Stimulated activated CD8-positive, alpha-beta memory T cell treated with anti-CD3 and anti-CD28 coated beads, Interleukin-7, amount 100 ng/mL, for 4 hours (primary cell): Measurements from ENCODE around the gene FAM107B.
"Not testable (repeated sequence)": the region's sequence is repeated elsewhere in the genome, so short reads cannot be mapped to it uniquely, and the experiment has no call there.

Experiments
- DNase-seq, 2 donors: peaks; one replicate each; pipeline ENCODE4 v3.0.0-alpha.2; 2020; ENCODE audit warnings: low read depth in 2 of 2

Gene FAM107B

DNA sequence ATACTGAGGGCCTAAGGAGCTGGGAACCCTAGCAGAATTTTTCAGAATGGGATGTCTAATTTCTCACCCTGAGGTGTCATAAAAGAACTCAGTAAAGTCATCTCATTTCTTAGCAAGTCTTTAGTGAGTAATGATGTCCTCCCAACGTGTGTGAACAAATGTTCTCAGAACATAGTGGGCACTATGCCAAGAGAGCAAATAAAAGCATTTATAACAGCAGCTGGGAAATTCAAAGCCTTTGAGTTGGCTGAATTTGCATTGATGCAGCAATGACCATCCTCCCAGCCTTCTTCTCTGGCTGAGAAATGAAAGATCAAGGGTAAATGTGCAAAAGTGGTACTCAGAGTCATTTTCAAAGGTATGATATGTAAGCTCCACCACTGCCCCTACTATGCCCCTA, 109.4 kb downstream of the FAM107B start:
- DNase-seq: no peak

DNA sequence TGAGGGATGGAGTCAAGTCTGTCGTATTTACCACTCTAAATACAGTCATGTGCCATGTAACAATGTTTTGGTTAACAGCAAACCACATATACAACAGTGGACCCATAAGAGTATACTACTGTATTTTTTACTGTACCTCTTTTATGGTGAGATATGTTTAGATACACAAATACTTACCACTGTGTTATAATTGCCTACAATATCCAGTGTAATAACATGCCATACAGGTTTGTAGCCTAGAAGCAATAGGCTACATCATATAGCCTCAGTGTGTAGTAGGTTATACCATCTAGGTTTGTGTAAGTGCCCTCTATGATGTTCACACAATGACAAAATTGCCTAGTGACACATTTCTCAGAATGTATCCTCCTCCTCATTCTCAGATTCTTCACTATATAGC, 110.4 kb downstream of the FAM107B start:
- DNase-seq: no peak

DNA sequence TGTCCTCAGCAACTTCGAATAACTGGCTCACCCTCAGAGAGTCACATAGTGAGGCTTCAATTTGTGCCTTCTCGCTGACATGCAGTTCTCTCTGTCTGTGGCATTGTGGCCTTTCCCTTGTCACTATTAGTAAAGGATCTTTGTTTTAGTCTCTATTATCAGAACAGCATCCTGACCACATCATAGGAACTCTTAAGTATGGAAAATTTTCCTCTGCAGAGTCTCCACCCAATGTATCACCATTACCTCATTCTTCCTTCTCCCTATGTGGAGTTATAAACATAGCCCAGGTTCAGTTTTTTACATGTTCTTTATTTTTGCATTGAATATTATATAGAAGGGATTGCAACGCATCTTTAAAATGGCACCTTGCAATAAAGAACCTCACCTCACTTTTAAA, 112.9 kb downstream of the FAM107B start:
- no peak for DNase-seq

DNA sequence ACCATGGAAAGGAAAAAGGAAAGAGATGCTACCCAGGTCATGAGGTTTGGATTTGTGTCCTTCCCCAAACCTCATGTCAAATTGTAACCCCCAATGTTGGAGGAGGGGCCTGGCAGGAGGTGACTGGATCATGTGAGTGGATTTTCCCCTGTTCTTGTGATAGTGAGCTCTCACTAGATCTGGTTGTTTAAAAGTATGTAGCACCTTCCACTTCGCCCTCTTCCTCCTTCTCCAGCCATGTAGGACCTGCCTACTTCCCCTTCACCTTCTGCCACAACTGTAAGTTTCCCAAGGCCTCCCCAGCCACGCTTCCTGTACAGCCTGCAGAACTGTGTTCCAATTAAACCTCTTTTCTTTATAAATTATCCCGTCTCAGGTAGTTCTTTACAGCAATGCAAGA, 113.9 kb downstream of the FAM107B start:
- DNase-seq: no peak

DNA sequence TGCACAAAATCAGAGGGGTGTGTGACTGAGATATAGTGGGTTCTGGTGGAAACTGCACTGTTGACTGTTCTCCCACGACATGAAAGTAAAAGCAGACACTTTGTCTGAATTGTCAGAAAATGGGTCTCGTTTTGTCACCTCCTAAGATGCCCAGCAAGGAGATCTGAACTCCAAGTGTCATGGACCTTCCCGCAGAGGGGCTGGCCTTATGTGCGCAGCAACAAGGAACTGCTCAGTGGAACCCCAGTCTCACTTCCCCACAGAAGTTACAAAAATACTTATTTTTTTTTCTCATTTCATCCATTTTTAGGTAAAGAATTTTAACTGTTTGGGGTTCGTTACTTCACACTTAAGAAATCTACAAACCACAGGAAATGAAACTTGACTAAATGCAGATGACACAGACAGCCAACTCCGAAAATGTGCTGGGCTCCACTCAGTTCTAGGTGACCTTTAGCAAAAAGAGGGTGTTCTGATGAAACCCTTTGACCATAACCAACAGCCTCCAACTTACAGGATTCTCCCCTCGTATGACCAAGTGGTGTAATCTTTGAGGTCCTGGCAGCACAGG, 115.0 kb downstream of the FAM107B start:
- DNase-seq: peak in 1 of 2 donors; percentile 24

DNA sequence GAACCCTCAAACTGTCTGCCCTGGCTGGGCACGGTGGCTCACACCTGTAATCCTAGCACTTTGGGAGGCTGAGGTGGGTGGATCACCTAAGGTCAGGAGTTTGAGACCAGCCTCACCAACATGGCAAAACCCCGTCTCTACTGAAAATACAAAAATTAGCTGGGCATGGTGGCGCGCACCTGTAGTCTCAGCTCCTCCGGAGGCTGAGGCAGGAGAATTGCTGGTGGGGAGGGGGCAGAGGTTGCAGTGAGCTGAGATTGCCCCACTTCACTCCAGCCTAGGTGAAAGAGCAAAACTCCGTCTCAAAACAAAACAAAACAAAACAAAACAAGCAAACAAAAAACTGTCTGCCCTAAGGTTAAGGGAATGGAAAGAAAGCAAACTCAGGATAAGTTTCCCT, 115.6 kb downstream of the FAM107B start:
- not testable (repeated sequence) for DNase-seq

DNA sequence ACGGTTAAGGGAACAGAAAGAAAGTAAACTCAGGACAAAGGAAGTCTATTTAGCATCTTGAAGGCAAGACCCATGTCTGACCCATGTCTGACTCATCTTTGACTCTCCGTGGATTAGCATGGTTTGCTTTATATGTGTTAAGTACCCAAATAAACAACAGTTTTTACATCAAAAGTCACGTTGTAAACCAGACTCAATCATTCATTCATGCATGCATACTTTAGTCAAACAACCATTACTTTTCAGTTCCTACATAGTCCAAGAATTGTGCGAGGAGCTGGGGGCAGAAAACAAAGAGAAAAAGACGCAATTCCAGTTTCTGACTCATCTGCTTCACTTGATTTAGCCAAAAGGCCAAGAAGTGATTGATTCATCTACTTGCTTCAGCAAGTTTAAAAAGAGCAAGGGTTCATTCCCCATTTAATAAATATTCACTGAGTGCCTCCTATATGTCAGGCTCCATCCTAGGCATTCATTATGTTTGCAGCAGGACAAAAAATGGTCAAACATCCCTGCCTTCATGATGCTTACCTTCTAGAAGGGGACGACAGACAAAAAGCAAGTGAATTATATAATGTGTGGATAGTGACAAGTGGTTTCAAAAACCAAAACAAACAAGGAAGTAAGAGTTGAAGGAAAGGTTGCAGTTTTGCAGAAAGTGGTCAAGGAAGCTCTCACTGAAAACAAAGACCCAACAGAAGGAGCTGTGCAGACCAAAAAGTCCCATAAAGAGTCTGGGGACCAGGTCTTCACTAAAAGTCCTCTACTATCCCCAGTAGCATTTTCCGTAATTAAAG, 116.2 kb downstream of the FAM107B start:
- DNase-seq: no peak

DNA sequence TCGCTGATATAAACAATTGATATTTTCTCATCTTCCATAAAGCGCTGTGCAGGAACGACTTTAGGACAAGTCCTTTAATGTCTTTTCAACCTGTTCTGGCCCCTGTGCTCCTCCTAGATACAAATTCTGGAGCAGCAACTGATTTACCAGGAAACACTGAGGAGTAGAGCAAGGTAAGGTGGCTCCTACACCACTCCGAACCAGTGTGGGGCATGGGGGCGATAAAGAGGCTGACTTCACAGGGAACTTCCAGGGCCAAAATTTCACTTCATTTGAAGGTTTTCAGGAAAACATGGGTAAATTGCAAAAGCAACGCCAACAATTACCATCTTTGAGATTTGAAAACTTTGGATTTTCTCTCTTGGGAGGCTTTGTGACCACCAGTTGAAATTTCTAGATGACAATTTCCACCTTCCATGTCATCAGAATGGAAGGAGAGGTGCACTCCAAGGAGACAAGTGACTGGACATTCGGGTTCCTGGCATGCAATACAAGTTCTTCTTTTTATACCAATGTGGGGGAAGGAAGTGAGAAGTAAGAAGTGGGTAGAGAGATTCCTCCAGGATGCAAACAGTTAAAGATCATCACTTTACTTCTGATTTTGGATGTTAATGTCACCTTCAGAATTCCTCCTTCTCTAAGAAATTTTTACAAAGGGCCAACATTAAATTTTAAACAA, 118.5 kb downstream of the FAM107B start:
- no peak for DNase-seq

DNA sequence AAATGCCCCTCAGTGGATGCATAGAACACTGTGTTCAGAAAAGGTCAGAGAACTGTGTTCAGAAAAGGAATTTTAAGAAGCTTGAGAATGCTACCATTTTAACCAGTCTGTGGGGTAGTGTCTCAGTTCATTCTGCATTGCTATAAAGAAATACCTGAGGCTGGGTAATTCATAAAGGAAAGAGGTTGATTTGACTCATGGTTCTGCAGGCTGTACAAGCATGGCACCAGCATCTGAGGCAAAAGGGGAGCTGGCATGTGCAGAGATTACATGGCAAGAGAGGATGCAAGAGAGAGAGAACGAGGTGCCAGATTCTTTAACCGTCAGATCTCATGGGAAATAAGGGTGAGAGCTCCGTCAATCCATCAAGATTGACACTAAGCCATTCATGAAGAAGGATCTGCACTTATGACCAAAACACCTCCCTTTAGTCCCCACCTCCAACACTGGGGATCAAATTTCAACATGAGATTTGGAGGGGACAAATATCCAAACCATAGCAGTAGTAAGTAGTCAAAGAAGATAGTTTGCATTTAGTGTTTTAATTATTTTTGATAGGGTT, 119.8 kb downstream of the FAM107B start:
- no peak for DNase-seq

DNA sequence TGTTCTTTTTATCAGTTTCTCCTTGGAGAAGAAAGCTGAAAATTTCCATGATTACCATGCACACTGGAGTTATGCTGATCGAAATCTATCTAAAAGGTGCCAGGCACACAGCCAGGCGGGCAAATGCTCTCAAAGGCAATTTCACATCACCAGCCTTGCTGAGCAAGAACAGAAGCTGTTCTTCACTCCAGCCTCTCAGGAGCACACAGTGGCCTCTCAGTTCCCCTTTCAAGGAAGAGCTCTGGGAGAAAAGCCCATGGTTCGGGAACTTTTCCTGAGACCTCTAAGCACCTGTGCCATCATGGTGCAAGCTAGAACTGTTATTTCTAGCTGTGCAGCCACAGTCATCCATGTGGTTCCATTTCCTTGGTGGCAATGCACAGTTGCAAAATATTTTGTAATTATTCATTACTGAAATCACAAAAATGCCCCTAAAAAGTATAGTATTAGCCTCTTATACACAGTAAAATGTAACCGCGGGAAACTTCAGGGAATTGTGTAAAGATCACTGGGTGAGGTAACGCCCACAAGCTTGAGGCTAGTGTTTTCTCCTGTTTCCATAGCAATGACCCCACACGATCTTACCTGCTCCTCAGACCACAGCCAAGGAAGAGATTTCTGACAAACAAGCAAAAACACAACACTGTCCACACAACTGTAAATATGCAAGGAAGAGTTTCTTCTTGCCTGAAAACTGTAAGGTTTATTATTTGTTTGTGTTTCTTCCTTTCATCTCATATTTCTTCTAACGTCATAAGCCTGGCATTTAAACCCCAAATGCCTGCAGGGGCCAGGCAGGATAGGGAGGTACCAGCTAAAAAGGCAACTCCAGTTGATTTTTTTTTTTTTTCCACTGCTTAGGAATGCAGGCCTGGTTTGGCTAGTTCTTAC, 121.2 kb downstream of the FAM107B start:
- no peak for DNase-seq

DNA sequence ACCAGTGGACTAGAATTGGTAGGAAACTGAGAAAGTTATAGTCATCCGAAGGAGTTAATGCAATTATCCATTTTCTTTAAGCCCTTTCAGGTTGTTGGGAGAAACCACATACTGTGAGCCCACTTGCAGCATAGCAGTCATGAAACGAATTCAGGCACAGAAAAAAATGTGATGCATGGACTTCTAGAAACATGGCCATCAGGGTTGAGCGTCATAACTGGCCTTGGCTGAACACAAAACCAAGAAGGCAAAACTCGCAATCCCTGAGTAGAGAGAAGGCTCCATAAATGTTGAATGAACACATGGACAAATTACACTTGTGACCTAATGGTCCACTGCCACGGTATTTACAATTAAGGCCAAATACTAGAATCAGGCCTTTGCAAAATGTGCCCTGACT, 121.9 kb downstream of the FAM107B start:
- DNase-seq: no peak

DNA sequence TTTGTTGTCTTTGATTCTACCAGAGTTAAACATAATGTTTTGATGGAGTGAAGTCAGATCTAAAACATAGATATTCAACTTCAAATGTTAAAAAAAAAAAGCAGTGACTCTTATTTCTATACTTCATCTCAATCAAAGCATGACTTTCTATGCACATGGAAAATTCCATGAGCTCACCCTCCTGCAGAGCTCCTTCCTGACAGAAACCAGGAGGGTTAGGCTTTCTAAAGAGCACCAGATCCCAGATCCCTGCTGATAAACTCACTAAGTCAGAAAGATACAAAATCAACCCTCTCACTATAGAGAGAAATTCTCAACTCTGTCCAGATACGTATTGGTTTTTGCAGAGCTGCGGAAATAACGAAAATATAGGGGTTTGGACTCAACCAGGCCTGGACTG, 122.6 kb downstream of the FAM107B start:
- DNase-seq: no peak

DNA sequence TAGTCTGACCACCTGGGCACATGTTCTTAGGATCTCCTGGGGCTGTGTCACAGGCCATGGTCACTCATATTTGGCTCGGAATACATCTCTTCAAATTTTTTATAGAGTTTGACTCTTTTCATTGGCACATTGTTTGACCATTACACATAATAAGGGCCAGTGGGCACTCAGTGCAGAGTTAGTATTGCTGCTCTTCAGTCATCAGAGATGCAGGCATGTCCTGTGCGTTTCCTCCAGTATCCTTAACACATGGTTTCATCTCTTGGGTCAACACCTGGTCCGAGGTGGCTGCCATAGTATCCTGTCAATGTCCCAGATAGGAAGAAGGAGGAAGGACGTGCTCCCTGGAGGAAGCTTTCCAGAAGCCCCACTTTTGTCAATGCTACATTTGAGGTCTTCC, 125.0 kb downstream of the FAM107B start:
- DNase-seq: no peak

DNA sequence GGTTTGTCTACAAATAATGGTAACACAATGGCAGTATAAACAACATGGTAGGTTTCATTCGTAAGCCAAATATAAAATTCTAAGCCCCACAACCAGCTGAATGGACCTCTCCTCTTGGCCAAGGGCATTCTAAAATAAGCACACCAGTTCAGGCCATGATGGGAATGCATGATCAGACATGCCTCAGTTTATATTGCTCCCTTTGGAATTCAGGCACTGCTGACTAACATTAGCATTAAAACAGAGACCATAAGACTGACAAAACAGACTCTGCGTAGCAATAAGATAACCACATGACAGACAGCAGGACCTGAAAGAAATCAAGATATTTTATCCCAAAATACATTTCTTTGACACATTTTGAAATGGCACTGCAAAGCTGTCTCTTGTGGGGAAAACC, 125.8 kb downstream of the FAM107B start:
- no peak for DNase-seq

DNA sequence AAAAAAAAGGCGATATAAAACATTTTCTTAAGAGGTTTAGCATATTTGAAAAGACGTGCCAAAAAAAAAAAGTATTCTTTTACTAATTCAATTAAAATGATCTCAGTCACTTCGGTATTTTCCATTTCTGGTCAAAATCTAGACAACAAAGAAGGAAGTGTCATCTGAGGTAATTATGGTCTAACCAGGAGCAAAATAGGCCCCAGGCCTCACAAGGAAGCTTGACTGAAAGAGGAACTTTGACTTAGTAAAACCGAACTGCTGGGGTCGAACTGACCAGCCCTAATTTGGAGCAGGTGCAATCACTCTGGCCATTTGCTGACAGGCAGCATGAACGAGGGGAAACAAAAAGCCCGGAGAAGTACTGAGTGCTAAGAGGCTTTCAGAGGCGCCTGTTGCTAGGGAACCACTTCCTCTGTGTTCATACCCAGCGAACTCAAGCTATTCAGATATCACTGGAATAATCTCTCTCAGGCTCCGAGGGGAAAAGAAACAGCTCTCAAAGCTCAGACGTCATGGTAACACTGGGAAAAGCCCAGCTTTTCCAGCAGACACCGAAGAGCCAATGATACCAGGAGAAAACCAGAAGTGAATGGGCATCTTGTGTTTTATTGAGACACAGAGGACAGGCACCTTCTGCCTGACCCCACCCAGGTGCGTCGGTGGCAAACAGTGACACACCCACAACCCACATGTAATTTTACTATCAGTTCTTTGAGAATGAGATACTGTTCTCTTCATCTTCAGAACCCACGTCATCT, 126.5 kb downstream of the FAM107B start:
- peak; percentile 58 to 60 for DNase-seq

DNA sequence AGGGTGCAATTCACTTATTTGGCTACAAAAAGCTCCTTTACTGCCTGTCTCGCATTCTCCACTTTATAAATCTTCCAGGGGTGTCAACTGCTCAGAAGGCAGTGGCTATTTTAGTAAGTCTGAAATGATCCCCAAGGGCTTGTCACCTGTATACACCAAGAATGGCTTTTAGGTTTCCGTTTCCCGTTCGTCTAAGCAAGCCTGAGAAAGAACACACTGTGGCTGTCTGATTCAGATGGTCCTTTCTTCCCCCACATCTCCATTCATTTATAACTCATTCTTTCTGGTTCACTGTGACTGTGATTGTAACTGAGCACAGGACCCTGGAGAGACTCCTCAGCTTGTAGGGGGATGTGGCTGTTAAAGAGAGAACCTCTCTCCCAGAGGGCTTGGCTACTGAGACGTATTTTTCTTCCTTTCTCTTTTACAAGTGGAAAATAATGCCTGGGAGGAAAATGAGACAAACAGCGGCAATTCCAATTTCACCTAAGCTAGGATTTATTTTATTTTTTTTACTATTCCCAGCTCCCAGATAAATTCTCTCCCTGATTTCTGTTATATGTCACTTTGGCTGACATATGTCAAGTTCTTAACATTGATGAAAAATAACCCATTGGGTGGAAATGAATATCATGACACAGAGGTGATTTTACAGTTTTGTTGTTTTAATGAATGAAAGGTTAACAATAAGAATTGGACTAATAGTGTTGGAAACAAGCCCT, 129.3 kb downstream of the FAM107B start:
- DNase-seq: no peak

DNA sequence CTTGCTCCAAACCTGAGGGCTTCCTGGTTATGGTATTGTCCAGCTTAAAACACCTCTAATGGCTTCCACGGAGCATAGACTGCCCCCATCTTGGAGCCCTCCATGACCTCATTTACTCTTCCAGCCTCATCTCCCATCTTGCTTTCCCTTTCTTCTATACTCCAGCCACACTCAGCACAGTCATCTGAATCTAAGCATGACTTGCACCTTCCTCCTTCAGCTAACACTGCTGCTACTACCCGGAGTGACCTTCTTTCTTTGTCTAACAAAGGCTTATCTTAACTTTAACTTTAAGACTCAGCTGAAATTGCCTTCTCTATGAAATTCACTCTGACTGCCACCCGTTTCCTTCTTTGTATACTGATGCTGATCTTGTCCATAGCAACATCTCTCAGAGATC, 135.1 kb downstream of the FAM107B start:
- no peak for DNase-seq

DNA sequence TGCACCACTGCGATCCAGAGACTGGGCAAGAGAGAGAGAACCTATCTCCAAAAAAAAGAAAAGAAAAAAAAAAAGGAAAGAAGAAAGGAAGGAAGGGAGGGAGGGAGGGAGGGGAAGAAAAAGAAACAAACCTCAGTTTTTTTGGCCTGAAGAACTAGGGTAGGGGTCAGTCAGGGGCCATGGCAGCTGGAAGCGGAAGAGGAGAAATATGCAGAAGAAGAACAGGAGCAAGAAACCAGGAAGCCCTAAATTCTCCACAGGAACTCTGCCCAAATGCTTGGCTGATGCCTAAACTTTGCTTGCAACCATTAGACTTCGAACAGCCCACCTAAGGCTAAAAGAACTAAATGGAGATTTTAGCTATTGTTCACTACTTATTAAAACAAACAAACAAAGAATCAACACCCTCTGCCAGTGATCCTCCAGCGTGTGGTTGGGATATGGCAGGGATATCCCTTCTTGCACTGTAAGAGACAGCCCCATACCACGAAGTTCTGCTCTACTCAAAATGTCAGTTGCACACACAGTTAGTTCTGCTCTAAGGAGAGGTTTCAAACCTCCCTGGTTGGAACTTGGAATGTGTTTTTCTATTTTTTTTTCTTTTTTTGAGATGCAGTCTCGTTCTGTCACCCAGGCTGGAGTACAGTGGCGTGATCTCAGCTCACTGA, 139.5 kb downstream of the FAM107B start:
- DNase-seq: no peak

DNA sequence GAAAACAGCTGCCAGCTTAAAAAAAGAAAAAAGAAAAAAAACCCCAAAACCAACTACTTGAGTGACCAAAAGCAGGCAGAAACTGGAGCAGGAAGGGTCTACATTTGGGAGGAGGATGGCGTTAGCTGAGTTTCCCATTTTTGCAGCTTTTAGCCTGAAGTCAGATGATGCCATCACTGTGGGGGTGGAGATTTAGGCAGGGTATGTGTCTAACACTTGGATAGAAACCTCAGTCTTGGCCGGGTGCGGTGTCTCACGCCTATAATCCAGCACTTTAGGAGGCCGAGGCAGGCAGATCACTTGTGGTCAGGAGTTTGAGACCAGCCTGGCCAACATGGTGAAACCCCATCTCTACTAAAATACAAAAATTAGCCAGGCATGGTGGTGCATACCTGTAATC, 140.1 kb downstream of the FAM107B start:
- not testable (repeated sequence) for DNase-seq
